K562 (cell line): Measurements from ENCODE around the gene GABRA5. TPM values are rescaled to one million over a fixed set of nuclear protein-coding genes. Genes with fewer than 3 reads are reported as not detected.

Experiments
- ATAC-seq: fragments of 200-7000 bp; cut with Tn5 transposase; 3 replicates; pipeline ENCODE4 v1.9.1; 2020; ENCODE audit warnings: moderate library complexity
- BruUV-seq: library from RNA; stranded (reverse); fragments of 400-500 nt; replicated peaks from 2 replicates; lab custom pipeline; 2021; lab: Mats Ljungman, UMichigan
- CTCF ChIA-PET: fragments of 300-600 bp; formaldehyde crosslinking; extraction: SDS; loops from one replicate; lab custom pipeline; 2021; ENCODE audit warnings: low intra/inter-chr PET ratio; lab: Yijun Ruan, JAX
- POLR2A ChIA-PET: fragments of 300-600, 350-650 bp; sonication (Branson Sonifier 250); formaldehyde crosslinking; extraction: SDS; loops from one replicate; lab custom pipeline; 2021; ENCODE audit warnings: antibody characterized with exemption, inconsistent platforms; lab: Yijun Ruan, JAX
- DNase-seq, 4 experiments: peaks; one replicate each; pipeline versions ENCODE4 v3.0.0 to v3.0.0-alpha.2; 2011 to 2018; ENCODE audit warnings: low spot score in 3 of 4, mixed read lengths in 3 of 4; ENCODE audit errors: extremely low read depth in 1 of 4
- FAIRE-seq: peaks from 2 replicates; lab custom pipeline; 2011; peaks lifted over from hg19 to GRCh38; lab: Jason Lieb, UNC
- H2AFZ ChIP-seq: 2 replicates; pipeline ENCODE4 v1.6.0; 2011; ENCODE audit warnings: low read depth, low read length, control low read depth, inconsistent platforms
- H3K27ac ChIP-seq: fragments of 200-600 bp; 3 replicates; pipeline ENCODE4 v1.8.0; 2011; ENCODE audit warnings: low read depth, mild to moderate bottlenecking, control low read depth, inconsistent platforms, low read length, moderate library complexity, mixed read lengths; ENCODE audit errors: extremely low read depth
- H3K27me3 ChIP-seq, 2 experiments: fragments of 300-600 bp in 1 of 2; 2 replicates in 1 of 2; 3 replicates in 1 of 2; pipeline versions ENCODE4 v1.6.0 to v1.8.0; 2011; ENCODE audit warnings: inconsistent platforms in 2 of 2, low read length in 2 of 2, mild to moderate bottlenecking in 1 of 2, mixed read lengths in 1 of 2, moderate library complexity in 1 of 2; ENCODE audit not compliant: control insufficient read depth in 2 of 2, insufficient read depth in 2 of 2
- H3K36me3 ChIP-seq: fragments of 300-600 bp; 3 replicates; pipeline ENCODE4 v1.8.0; 2011; ENCODE audit warnings: mild to moderate bottlenecking, low read length, inconsistent platforms; ENCODE audit not compliant: control insufficient read depth, insufficient read depth
- H3K4me1 ChIP-seq, 2 experiments: fragments of 200-600 bp in 1 of 2; replicated peaks in 1 of 2; 2 replicates in 1 of 2; 3 replicates in 1 of 2; pipeline versions ENCODE4 v1.5.1 to v1.8.0; 2011; ENCODE audit warnings: inconsistent platforms in 2 of 2, low read length in 2 of 2, mild to moderate bottlenecking in 1 of 2, mixed read lengths in 1 of 2, moderate library complexity in 1 of 2; ENCODE audit not compliant: control insufficient read depth in 2 of 2, insufficient read depth in 2 of 2
- H3K4me2 ChIP-seq: 2 replicates; pipeline ENCODE4 v1.6.1; 2011; ENCODE audit warnings: low read length, control low read depth, inconsistent platforms, mixed read lengths; ENCODE audit not compliant: insufficient read depth
- H3K4me3 ChIP-seq: fragments of 200-600 bp; sonication (generic), shearing (Covaris generic); 2 replicates; pipeline ENCODE4 v1.5.1; 2016; ENCODE audit warnings: control low read depth, inconsistent platforms
- H3K79me2 ChIP-seq: fragments of 200-600 bp; 3 replicates; pipeline ENCODE4 v1.8.0; 2011; ENCODE audit warnings: low read length, inconsistent platforms; ENCODE audit not compliant: control insufficient read depth, insufficient read depth
- H3K9ac ChIP-seq, 2 experiments: 2 replicates each; pipeline versions ENCODE4 v1.6.0 to v1.6.1; 2011; ENCODE audit warnings: low read depth in 2 of 2, low read length in 2 of 2, control low read depth in 1 of 2, inconsistent platforms in 1 of 2, mild to moderate bottlenecking in 1 of 2, mixed read lengths in 1 of 2; ENCODE audit not compliant: insufficient read depth in 1 of 2
- H3K9me1 ChIP-seq: one replicate; pipeline ENCODE4 v1.6.0; 2011; ENCODE audit warnings: inconsistent platforms, mild to moderate bottlenecking, low read length, moderate library complexity; ENCODE audit not compliant: control insufficient read depth, insufficient read depth
- H3K9me3 ChIP-seq: replicated peaks from 2 replicates; pipeline ENCODE4 v1.5.1; 2011; ENCODE audit warnings: low read depth, low read length, inconsistent platforms; ENCODE audit not compliant: control insufficient read depth, insufficient read depth
- H4K20me1 ChIP-seq: replicated peaks from 2 replicates; pipeline ENCODE4 v1.6.1; 2011; ENCODE audit warnings: low read length, inconsistent platforms, mixed read lengths; ENCODE audit not compliant: control insufficient read depth, insufficient read depth
- BHLHE40 ChIP-seq: IDR thresholded peaks from 2 replicates; pipeline ENCODE4 v1.6.1; 2011; ENCODE audit warnings: low read length, improper control_type of control experiment
- CBFB ChIP-seq: sonication (generic); formaldehyde crosslinking; IDR thresholded peaks from 2 replicates; pipeline ENCODE4 v1.4.0; 2020; ENCODE audit warnings: mild to moderate bottlenecking, missing genetic modification reagents
- CTBP1 ChIP-seq: fragments of 450-650 bp; IDR thresholded peaks from 2 replicates; pipeline ENCODE4 v1.6.1; 2016; ENCODE audit warnings: borderline replicate concordance
- EHMT2 ChIP-seq: fragments of 450-650 bp; IDR thresholded peaks from 2 replicates; pipeline ENCODE4 v1.6.1; 2018; ENCODE audit warnings: antibody characterized with exemption
- GABPA ChIP-seq: fragments of 200-800 bp; sonication (Bioruptor generic); conservative IDR thresholded peaks from 2 replicates; pipeline ENCODE4 v1.6.1; 2016; ENCODE audit warnings: low read depth, missing genetic modification characterization, missing compliant biosample characterization
- HIVEP1 ChIP-seq: fragments of 250-450 bp; sonication (Bioruptor Pico); IDR thresholded peaks from 2 replicates; pipeline ENCODE4 v1.4.0; 2020; ENCODE audit warnings: mild to moderate bottlenecking
- HMBOX1 ChIP-seq: sonication (generic); IDR thresholded peaks from 2 replicates; pipeline ENCODE4 v1.6.1; 2016
- HOMEZ ChIP-seq: fragments of 250-450 bp; sonication (Bioruptor Pico); IDR thresholded peaks from 2 replicates; pipeline ENCODE4 v1.4.0; 2020; ENCODE audit warnings: mild to moderate bottlenecking, moderate library complexity
- MYC ChIP-seq, 2 experiments: fragments of 250-450 bp in 1 of 2; sonication (Bioruptor Pico) in 1 of 2; IDR thresholded peaks; 2 replicates each; pipeline versions ENCODE4 v1.5.1 to v1.6.1; 2012 to 2021; ENCODE audit warnings: low read depth in 2 of 2, borderline replicate concordance in 1 of 2, improper control_type of control experiment in 1 of 2, low read length in 1 of 2, mild to moderate bottlenecking in 1 of 2, moderate library complexity in 1 of 2
- PRMT5 ChIP-seq: sonication (generic); formaldehyde crosslinking; IDR thresholded peaks from 2 replicates; pipeline ENCODE4 v1.5.0; 2020; ENCODE audit warnings: missing genetic modification reagents
- RAD21 ChIP-seq, 2 experiments: fragments of 250-450 bp in 1 of 2; fragments of 450-650 bp in 1 of 2; sonication (Bioruptor Pico) in 1 of 2; formaldehyde crosslinking in 1 of 2; IDR thresholded peaks in 1 of 2; conservative IDR thresholded peaks in 1 of 2; 2 replicates each; pipeline versions ENCODE4 v1.4.0 to v1.8.0; 2020 to 2022; ENCODE audit warnings: mild to moderate bottlenecking in 2 of 2, moderate library complexity in 1 of 2
- TCF3 ChIP-seq: sonication (generic); formaldehyde crosslinking; IDR thresholded peaks from 2 replicates; pipeline ENCODE4 v1.4.0; 2020; ENCODE audit warnings: mild to moderate bottlenecking, missing genetic modification reagents
- TFAP4 ChIP-seq: sonication (generic); formaldehyde crosslinking; IDR thresholded peaks from 2 replicates; pipeline ENCODE4 v1.8.0; 2022; ENCODE audit warnings: missing genetic modification reagents, mild to moderate bottlenecking, moderate library complexity, borderline replicate concordance
- U2AF2 ChIP-seq: fragments of 200-400 bp; formaldehyde crosslinking; optimal IDR thresholded peaks from 2 replicates; pipeline ENCODE3; 2017; ENCODE audit warnings: low read depth, mild to moderate bottlenecking, low read length
- YY1 ChIP-seq, 3 experiments: IDR thresholded peaks; 2 replicates each; pipeline ENCODE4 v1.6.1; 2011; ENCODE audit warnings: low read length in 2 of 3, mild to moderate bottlenecking in 2 of 3, moderate library complexity in 2 of 3, borderline replicate concordance in 1 of 3, control low read depth in 1 of 3, low read depth in 1 of 3; ENCODE audit not compliant: insufficient read depth in 3 of 3, insufficient replicate concordance in 2 of 3, control insufficient read depth in 1 of 3, insufficient read length in 1 of 3; ENCODE audit errors: extremely low read depth in 1 of 3
- ZBTB49 ChIP-seq: sonication (generic); formaldehyde crosslinking; IDR thresholded peaks from 2 replicates; pipeline ENCODE4 v1.8.0; 2022; ENCODE audit warnings: missing genetic modification reagents, mild to moderate bottlenecking, borderline replicate concordance
- ZNF143 ChIP-seq: sonication (generic); formaldehyde crosslinking; IDR thresholded peaks from 2 replicates; pipeline ENCODE4 v1.9.0; 2022; ENCODE audit warnings: mild to moderate bottlenecking, missing genetic modification reagents
- WGBS: fragments of 100-300 bp; shearing (Covaris generic); methylation state at CpG from one replicate; pipeline ENCODE4 v1.1.6; 2016; ENCODE audit warnings: low coverage, mixed read lengths; ENCODE audit not compliant: insufficient coverage; ENCODE audit errors: missing lambda C conversion rate; 5-methylcytosine and 5-hydroxymethylcytosine counted together
- in situ Hi-C: fragments of 300-500 bp; cut with MboI; formaldehyde crosslinking; loops from 4 replicates; pipeline ENCODE4 v1.15.0; 2018; ENCODE audit warnings: inconsistent platforms, mixed read lengths
- intact Hi-C: fragments of 100-400 bp; cut with micrococcal nuclease; formaldehyde crosslinking; loops from 2 replicates; pipeline ENCODE4 v1.14.2; 2022
- polyA plus RNA-seq, 8 experiments: library from polyadenylated mRNA; depleted of rRNA in 4 of 8; stranded (reverse) in 5 of 8; unstranded in 3 of 8; fragments of >200 nt; fragmentation: Nextera tagmentation in 2 of 8; fragmentation: Illumina TruSeq in 1 of 8; extraction: Ambion mirVana in 2 of 8; extraction: Trizol in 1 of 8; gene quantifications; 2 replicates each; pipeline versions ENCODE4 v1.2.1 to v1.2.3, GENCODE V29; 2011 to 2014; ENCODE audit warnings: inconsistent platforms in 1 of 8, missing spikeins in 1 of 8
- total RNA-seq, 7 experiments: library from RNA; depleted of rRNA in 6 of 7; stranded (reverse); fragments of >200 nt in 6 of 7; fragmentation: Illumina TruSeq in 2 of 7; extraction: Trizol in 2 of 7; gene quantifications; 2 replicates each; pipeline versions ENCODE4 v1.2.1 to v1.2.3, GENCODE V29; 2011 to 2021; ENCODE audit warnings: low replicate concordance in 1 of 7

The GABRA5 gene
- total and polyA plus RNA-seq, 9 of the 15 experiments (the other 6 are each of a cell fraction or from before 2014, with no cell fraction given), result not detected

GRCh38 chr15:26928051-26928450, 61.2 kb downstream of the GABRA5 start:
- H3K27ac ChIP-seq, result no peak overlapping the region
- intact Hi-C loops, result no loop called here
- CTCF ChIA-PET, result no interaction called here
- TF ChIP-seq EHMT2 (no peak), HOMEZ (CRISPR knock-in tag) (no peak), CBFB (no peak), PRMT5 (no peak), HMBOX1 (no peak), MYC (IDR thresholded peaks at IDR 0.05; ENCODE audit: low read depth, low read length) (no peak), MYC (CRISPR knock-in tag; IDR thresholded peaks at IDR 0.05; ENCODE audit: borderline replicate concordance, low read depth) (no peak), ZNF143 (CRISPR knock-in tag) (no peak), GABPA (tag) (no peak), BHLHE40 (no peak), TCF3 (CRISPR knock-in tag) (no peak), U2AF2 (no peak), HIVEP1 (no peak), YY1 (IDR thresholded peaks at IDR 0.05; ENCODE audit: borderline replicate concordance in 1 of 3, control insufficient read depth in 1 of 3, extremely low read depth in 1 of 3, insufficient read depth in 3 of 3, insufficient read length in 1 of 3, insufficient replicate concordance in 2 of 3, low read depth in 1 of 3, low read length in 2 of 3) (no peak), TFAP4 (CRISPR knock-in tag) (no peak), CTBP1 (no peak), ZBTB49 (CRISPR knock-in tag) (no peak), RAD21 (CRISPR knock-in tag; conservative IDR thresholded peaks at IDR 0.05 in 1 of 2, IDR thresholded peaks at IDR 0.05 in 1 of 2) (no peak)

More at GRCh38 chr15:26928051-26928450, 61.2 kb downstream of the GABRA5 start:
- FAIRE-seq, result no peak
- Histone ChIP-seq H3K9me3 (no peaks in the 10 kb centered on the region), H3K27me3 (no peaks in the 10 kb centered on the region), H3K36me3 (no peaks in the 10 kb centered on the region), H3K79me2 (no peaks in the 10 kb centered on the region), H3K4me3 (no peak overlapping the region), H3K4me1 (no peaks in the 10 kb centered on the region), H3K4me2 (no peak overlapping the region), H4K20me1 (no peaks in the 10 kb centered on the region), H3K9me1 (no peaks in the 10 kb centered on the region), H3K9ac (no peak overlapping the region), H2AFZ (no peak overlapping the region)
- in situ Hi-C loops, result no loop called here
- no peak for DNase-seq
- no TSS peak for BruUV-seq
- ATAC-seq, result no peak
- POLR2A ChIA-PET, result no interaction called here
- 0% methylated on average over 8 of the region's 8 CpGs for WGBS
